ENCODE data around the gene CYBC1. TPM values are rescaled to one million over a fixed set of nuclear protein-coding genes. Genes with fewer than 3 reads are reported as not detected.

Gene CYBC1
- total RNA-seq, 1 experiment from 2014 or later, result 71.7 TPM

DNA sequence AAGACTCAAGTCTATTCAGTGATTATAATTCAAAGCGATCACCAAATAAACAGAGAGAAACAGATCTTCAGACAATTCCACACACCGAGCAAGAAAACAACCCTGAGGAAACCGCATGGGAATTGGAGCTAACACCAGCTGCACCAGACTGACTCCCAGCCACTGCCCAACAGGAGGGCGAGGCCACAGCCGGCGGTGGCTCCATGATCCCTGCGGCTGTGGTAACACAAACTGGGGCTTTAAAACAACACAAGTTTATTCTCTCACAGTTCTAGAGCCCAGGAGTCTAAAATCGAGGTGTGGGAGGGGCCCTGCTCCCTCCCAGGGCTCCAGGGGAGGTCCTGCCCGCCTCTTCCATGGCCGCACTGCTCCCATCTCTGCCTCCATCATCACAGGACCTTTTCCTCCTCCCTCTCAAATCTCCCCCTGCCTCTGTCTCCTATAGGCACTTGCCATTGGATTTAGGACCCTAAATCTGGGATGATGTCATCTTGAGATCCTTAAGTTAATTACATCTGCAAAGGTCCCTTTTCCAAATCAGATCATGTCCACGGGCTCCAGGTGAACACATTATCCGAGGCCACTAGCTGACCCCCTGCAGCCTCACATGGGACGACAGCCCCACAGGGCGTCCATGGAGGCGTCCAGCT lies 42.1 kb downstream of the CYBC1 start:
- Mint-ChIP-seq H3K27ac (no peak overlapping the region), H3K36me3 (peaks cover 4% of the 10 kb centered on the region; the same call in 1 of the 2 replicates), H3K27me3 (ENCODE audit: low read depth) (no peaks in the 10 kb centered on the region), H3K9me3 (no peaks in the 10 kb centered on the region), H3K4me1 (no peaks in the 10 kb centered on the region), H3K4me3 (no peak overlapping the region)
- TF ChIP-seq SP1 (CRISPR knock-in tag; conservative IDR thresholded peaks at IDR 0.05) (no peak), HMGA2 (CRISPR knock-in tag; IDR thresholded peaks at IDR 0.05) (no peak), AR (CRISPR knock-in tag; IDR thresholded peaks at IDR 0.05) (no peak), OVOL2 (CRISPR knock-in tag; IDR thresholded peaks at IDR 0.05; ENCODE audit: borderline replicate concordance) (no peak), EMX1 (CRISPR knock-in tag; IDR thresholded peaks at IDR 0.05) (no peak), ZNF317 (CRISPR knock-in tag; IDR thresholded peaks at IDR 0.05; ENCODE audit: borderline replicate concordance, low read depth) (no peak), TEAD1 (CRISPR knock-in tag; IDR thresholded peaks at IDR 0.05) (no peak), SOX15 (CRISPR knock-in tag; IDR thresholded peaks at IDR 0.05) (no peak), PRDM15 (CRISPR knock-in tag; IDR thresholded peaks at IDR 0.05) (no peak), CBFB (CRISPR knock-in tag; IDR thresholded peaks at IDR 0.05; ENCODE audit: low read depth) (no peak), IRF2 (CRISPR knock-in tag; IDR thresholded peaks at IDR 0.05; ENCODE audit: borderline replicate concordance, low read depth) (no peak), ERG (CRISPR knock-in tag; IDR thresholded peaks at IDR 0.05) (no peak), KAT7 (CRISPR knock-in tag; IDR thresholded peaks at IDR 0.05; ENCODE audit: borderline replicate concordance) (no peak)
- TF ChIP-seq, protein P1, sequence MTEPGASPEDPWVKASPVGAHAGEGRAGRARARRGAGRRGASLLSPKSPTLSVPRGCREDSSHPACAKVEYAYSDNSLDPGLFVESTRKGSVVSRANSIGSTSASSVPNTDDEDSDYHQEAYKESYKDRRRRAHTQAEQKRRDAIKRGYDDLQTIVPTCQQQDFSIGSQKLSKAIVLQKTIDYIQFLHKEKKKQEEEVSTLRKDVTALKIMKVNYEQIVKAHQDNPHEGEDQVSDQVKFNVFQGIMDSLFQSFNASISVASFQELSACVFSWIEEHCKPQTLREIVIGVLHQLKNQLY (CRISPR knock-in tag; IDR thresholded peaks at IDR 0.05), result no peak
- TF ChIP-seq, protein P2, sequence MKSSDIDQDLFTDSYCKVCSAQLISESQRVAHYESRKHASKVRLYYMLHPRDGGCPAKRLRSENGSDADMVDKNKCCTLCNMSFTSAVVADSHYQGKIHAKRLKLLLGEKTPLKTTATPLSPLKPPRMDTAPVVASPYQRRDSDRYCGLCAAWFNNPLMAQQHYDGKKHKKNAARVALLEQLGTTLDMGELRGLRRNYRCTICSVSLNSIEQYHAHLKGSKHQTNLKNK (CRISPR knock-in tag; IDR thresholded peaks at IDR 0.05), result no peak
- TF ChIP-seq, protein P3, sequence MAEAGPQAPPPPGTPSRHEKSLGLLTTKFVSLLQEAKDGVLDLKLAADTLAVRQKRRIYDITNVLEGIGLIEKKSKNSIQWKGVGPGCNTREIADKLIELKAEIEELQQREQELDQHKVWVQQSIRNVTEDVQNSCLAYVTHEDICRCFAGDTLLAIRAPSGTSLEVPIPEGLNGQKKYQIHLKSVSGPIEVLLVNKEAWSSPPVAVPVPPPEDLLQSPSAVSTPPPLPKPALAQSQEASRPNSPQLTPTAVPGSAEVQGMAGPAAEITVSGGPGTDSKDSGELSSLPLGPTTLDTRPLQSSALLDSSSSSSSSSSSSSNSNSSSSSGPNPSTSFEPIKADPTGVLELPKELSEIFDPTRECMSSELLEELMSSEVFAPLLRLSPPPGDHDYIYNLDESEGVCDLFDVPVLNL (CRISPR knock-in tag; IDR thresholded peaks at IDR 0.05; ENCODE audit: borderline replicate concordance, low read depth), result no peak
- TF ChIP-seq, protein P4, sequence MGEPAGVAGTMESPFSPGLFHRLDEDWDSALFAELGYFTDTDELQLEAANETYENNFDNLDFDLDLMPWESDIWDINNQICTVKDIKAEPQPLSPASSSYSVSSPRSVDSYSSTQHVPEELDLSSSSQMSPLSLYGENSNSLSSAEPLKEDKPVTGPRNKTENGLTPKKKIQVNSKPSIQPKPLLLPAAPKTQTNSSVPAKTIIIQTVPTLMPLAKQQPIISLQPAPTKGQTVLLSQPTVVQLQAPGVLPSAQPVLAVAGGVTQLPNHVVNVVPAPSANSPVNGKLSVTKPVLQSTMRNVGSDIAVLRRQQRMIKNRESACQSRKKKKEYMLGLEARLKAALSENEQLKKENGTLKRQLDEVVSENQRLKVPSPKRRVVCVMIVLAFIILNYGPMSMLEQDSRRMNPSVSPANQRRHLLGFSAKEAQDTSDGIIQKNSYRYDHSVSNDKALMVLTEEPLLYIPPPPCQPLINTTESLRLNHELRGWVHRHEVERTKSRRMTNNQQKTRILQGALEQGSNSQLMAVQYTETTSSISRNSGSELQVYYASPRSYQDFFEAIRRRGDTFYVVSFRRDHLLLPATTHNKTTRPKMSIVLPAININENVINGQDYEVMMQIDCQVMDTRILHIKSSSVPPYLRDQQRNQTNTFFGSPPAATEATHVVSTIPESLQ (CRISPR knock-in tag; IDR thresholded peaks at IDR 0.05), result no peak
- POLR2A ChIA-PET, result interaction anchor here (0.6 kb wide), 1 partner anchor 74 kb away, joined by 12 read pairs; no protein-coding TSS in a partner anchor
- CTCF ChIA-PET, result interaction anchor here (0.6 to 1.4 kb wide), 3 partner anchors 9 to 56 kb away, joined by 3 to 5 read pairs (median 3); no protein-coding TSS in a partner anchor
- DNase-seq (ENCODE audit: low spot score), result no peak
- ATAC-seq, result no peak

Measured in WTC11 (cell line).